ENCODE results near the gene MAF.

Gene MAF

DNA sequence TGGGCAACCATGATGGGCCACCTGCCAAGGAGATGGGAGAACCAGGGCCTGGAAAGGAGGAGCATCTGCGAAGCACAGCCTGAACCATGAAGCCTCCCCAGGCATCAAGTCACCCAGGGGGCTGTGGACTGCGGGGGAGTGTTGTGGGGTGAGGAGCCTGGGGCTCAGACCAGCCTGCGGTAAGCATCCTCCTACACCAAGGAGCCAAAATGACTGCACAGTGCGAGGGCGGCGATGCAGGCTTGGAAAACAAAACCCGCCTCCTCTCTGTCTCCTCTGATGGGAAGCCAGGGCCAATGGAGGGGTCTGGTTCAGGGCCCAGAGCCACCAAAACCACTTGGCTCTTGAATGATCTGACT is 18.1 kb upstream of the MAF start:
- no peak for ATAC-seq
- TF ChIP-seq, protein P1, sequence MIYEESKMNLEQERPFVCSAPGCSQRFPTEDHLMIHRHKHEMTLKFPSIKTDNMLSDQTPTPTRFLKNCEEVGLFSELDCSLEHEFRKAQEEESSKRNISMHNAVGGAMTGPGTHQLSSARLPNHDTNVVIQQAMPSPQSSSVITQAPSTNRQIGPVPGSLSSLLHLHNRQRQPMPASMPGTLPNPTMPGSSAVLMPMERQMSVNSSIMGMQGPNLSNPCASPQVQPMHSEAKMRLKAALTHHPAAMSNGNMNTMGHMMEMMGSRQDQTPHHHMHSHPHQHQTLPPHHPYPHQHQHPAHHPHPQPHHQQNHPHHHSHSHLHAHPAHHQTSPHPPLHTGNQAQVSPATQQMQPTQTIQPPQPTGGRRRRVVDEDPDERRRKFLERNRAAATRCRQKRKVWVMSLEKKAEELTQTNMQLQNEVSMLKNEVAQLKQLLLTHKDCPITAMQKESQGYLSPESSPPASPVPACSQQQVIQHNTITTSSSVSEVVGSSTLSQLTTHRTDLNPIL (CRISPR knock-in tag; IDR thresholded peaks at IDR 0.05; ENCODE audit: low read depth): no peak
- TF ChIP-seq RARB (CRISPR knock-in tag; IDR thresholded peaks at IDR 0.05): no peak
- no peak for TF ChIP-seq ISL1 (CRISPR knock-in tag; IDR thresholded peaks at IDR 0.05)
- no peak for TF ChIP-seq ZNF565 (CRISPR knock-in tag; conservative IDR thresholded peaks at IDR 0.05; ENCODE audit: low read depth)
- TF ChIP-seq CSDC2 (CRISPR knock-in tag; IDR thresholded peaks at IDR 0.05): no peak
- TF ChIP-seq, protein P2, sequence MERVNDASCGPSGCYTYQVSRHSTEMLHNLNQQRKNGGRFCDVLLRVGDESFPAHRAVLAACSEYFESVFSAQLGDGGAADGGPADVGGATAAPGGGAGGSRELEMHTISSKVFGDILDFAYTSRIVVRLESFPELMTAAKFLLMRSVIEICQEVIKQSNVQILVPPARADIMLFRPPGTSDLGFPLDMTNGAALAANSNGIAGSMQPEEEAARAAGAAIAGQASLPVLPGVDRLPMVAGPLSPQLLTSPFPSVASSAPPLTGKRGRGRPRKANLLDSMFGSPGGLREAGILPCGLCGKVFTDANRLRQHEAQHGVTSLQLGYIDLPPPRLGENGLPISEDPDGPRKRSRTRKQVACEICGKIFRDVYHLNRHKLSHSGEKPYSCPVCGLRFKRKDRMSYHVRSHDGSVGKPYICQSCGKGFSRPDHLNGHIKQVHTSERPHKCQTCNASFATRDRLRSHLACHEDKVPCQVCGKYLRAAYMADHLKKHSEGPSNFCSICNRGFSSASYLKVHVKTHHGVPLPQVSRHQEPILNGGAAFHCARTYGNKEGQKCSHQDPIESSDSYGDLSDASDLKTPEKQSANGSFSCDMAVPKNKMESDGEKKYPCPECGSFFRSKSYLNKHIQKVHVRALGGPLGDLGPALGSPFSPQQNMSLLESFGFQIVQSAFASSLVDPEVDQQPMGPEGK (CRISPR knock-in tag; IDR thresholded peaks at IDR 0.05; ENCODE audit: borderline replicate concordance): no peak
- no peak for TF ChIP-seq ZNF70 (CRISPR knock-in tag; IDR thresholded peaks at IDR 0.05)
- TF ChIP-seq GLIS3 (CRISPR knock-in tag; IDR thresholded peaks at IDR 0.05): no peak
- no peak for TF ChIP-seq TOX (CRISPR knock-in tag; IDR thresholded peaks at IDR 0.05; ENCODE audit: borderline replicate concordance)
- no peak for TF ChIP-seq PPARA (CRISPR knock-in tag; IDR thresholded peaks at IDR 0.05; ENCODE audit: borderline replicate concordance)
- no peak for TF ChIP-seq ZC3H10 (CRISPR knock-in tag; IDR thresholded peaks at IDR 0.05)
- TF ChIP-seq, protein P3, sequence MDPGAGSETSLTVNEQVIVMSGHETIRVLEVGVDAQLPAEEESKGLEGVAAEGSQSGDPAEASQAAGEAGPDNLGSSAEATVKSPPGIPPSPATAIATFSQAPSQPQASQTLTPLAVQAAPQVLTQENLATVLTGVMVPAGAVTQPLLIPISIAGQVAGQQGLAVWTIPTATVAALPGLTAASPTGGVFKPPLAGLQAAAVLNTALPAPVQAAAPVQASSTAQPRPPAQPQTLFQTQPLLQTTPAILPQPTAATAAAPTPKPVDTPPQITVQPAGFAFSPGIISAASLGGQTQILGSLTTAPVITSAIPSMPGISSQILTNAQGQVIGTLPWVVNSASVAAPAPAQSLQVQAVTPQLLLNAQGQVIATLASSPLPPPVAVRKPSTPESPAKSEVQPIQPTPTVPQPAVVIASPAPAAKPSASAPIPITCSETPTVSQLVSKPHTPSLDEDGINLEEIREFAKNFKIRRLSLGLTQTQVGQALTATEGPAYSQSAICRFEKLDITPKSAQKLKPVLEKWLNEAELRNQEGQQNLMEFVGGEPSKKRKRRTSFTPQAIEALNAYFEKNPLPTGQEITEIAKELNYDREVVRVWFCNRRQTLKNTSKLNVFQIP (CRISPR knock-in tag; IDR thresholded peaks at IDR 0.05; ENCODE audit: borderline replicate concordance, low read depth): no peak
- TF ChIP-seq CSRNP3 (CRISPR knock-in tag; IDR thresholded peaks at IDR 0.05): no peak
- no peak for TF ChIP-seq ZFP3 (CRISPR knock-in tag; IDR thresholded peaks at IDR 0.05)
- no peak for TF ChIP-seq ESRRG (CRISPR knock-in tag; IDR thresholded peaks at IDR 0.05)

DNA sequence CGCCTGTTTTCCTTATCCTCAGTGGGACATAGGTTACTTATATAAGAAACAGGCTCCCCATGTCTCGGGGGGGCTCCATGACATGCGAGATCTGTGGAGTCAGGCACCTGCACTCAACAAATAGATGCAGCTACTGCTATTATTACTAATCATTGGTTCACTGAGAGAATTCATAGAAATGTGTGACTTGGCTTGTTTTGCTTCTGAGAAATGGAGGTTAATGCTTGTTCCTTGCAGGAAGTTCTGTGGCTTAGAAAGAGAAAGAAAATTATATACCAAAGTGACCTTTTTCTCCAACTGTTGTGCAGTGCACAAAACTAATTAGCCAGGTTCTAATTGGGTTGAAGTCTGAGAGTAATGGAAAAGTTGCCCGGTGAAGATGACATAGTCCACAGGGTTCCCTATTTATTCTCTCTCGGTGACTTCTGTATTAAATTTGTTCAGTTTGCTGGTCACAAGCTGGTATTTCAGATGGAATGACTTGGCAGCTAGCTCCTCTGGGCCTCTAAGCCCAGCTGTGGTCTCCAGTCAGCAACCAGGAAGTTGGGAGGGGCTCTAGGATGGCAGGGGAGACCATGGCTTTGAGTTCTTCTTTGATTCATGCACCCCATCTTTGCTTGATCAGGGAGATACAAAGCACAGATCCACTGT is 17.6 kb upstream of the MAF start:
- TF ChIP-seq PPARA (CRISPR knock-in tag; IDR thresholded peaks at IDR 0.05; ENCODE audit: borderline replicate concordance) (no peak), ZFP30 (CRISPR knock-in tag; IDR thresholded peaks at IDR 0.05) (no peak), ZNF565 (CRISPR knock-in tag; conservative IDR thresholded peaks at IDR 0.05; ENCODE audit: low read depth) (no peak), ARNTL (CRISPR knock-in tag; IDR thresholded peaks at IDR 0.05; ENCODE audit: borderline replicate concordance, low read depth) (no peak), SNAI2 (CRISPR knock-in tag; IDR thresholded peaks at IDR 0.05) (no peak), ZNF8 (CRISPR knock-in tag; IDR thresholded peaks at IDR 0.05) (no peak), ZFP3 (CRISPR knock-in tag; IDR thresholded peaks at IDR 0.05) (no peak), ESRRG (CRISPR knock-in tag; IDR thresholded peaks at IDR 0.05) (no peak), ZNF70 (CRISPR knock-in tag; IDR thresholded peaks at IDR 0.05) (no peak), CSRNP3 (CRISPR knock-in tag; IDR thresholded peaks at IDR 0.05) (no peak), RARB (CRISPR knock-in tag; IDR thresholded peaks at IDR 0.05) (no peak), CSDC2 (CRISPR knock-in tag; IDR thresholded peaks at IDR 0.05) (no peak), OSR1 (CRISPR knock-in tag; IDR thresholded peaks at IDR 0.05) (no peak), GLIS3 (CRISPR knock-in tag; IDR thresholded peaks at IDR 0.05) (no peak)
- TF ChIP-seq, protein P2 (CRISPR knock-in tag; IDR thresholded peaks at IDR 0.05; ENCODE audit: borderline replicate concordance): no peak
- TF ChIP-seq, protein P3 (CRISPR knock-in tag; IDR thresholded peaks at IDR 0.05; ENCODE audit: borderline replicate concordance, low read depth): no peak
- TF ChIP-seq, protein P1 (CRISPR knock-in tag; IDR thresholded peaks at IDR 0.05; ENCODE audit: low read depth): no peak
- ATAC-seq: no peak
